Keratinocyte (primary cell): ENCODE results near the gene ITGBL1. TPM values are rescaled to one million over a fixed set of nuclear protein-coding genes. Genes with fewer than 3 reads are reported as not detected.

Experiments
- DNase-seq: peaks from one replicate; pipeline ENCODE4 v3.0.0-alpha.2; 2011; ENCODE audit warnings: low read depth, missing footprints, low spot score
- FAIRE-seq: peaks from 2 replicates; lab custom pipeline; 2011; peaks lifted over from hg19 to GRCh38; lab: Jason Lieb, UNC
- H2AFZ ChIP-seq: 2 replicates; pipeline ENCODE4 v1.6.0; 2012; ENCODE audit warnings: low read length, control low read depth, inconsistent platforms; ENCODE audit not compliant: control insufficient read depth
- H3K27ac ChIP-seq: 2 replicates; pipeline ENCODE4 v1.5.1; 2011; ENCODE audit warnings: low read length; ENCODE audit not compliant: control insufficient read depth, insufficient read depth
- H3K27me3 ChIP-seq: 3 replicates; pipeline ENCODE4 v1.6.0; 2011; ENCODE audit warnings: low read length; ENCODE audit not compliant: control insufficient read depth, insufficient read depth; ENCODE audit errors: extremely low read depth
- H3K36me3 ChIP-seq, 2 experiments: 2 replicates in 1 of 2; 3 replicates in 1 of 2; pipeline ENCODE4 v1.5.1; 2011; ENCODE audit warnings: low read length in 2 of 2, mild to moderate bottlenecking in 1 of 2; ENCODE audit not compliant: control insufficient read depth in 2 of 2, insufficient read depth in 2 of 2; ENCODE audit errors: extremely low read depth in 1 of 2
- H3K4me1 ChIP-seq: 3 replicates; pipeline ENCODE4 v1.5.1; 2011; ENCODE audit warnings: low read length; ENCODE audit not compliant: control insufficient read depth, insufficient read depth; ENCODE audit errors: extremely low read depth
- H3K4me2 ChIP-seq: 3 replicates; pipeline ENCODE4 v1.6.0; 2011; ENCODE audit warnings: low read depth, low read length; ENCODE audit not compliant: control insufficient read depth, insufficient read depth; ENCODE audit errors: extremely low read depth
- H3K4me3 ChIP-seq, 3 experiments: fragments of 200-600 bp in 1 of 3; sonication (generic) in 1 of 3; 2 replicates in 2 of 3; 3 replicates in 1 of 3; pipeline ENCODE4 v1.5.1; 2011 to 2016; ENCODE audit warnings: low read length in 3 of 3, mild to moderate bottlenecking in 3 of 3, control low read depth in 2 of 3, inconsistent platforms in 1 of 3, low read depth in 1 of 3, mixed read lengths in 1 of 3, mixed run types in 1 of 3, moderate library complexity in 1 of 3; ENCODE audit not compliant: control insufficient read depth in 2 of 3, insufficient read depth in 2 of 3; ENCODE audit errors: extremely low read depth in 1 of 3
- H3K79me2 ChIP-seq: 2 replicates; pipeline ENCODE4 v1.6.0; 2012; ENCODE audit warnings: low read length; ENCODE audit not compliant: control insufficient read depth, insufficient read depth
- H3K9ac ChIP-seq: 3 replicates; pipeline ENCODE4 v1.6.0; 2011; ENCODE audit warnings: low read length; ENCODE audit not compliant: control insufficient read depth, insufficient read depth; ENCODE audit errors: extremely low read depth
- H3K9me1 ChIP-seq: 3 replicates; pipeline ENCODE4 v1.6.0; 2011; ENCODE audit warnings: low read length; ENCODE audit not compliant: control insufficient read depth, insufficient read depth; ENCODE audit errors: extremely low read depth
- H3K9me3 ChIP-seq: 2 replicates; pipeline ENCODE4 v1.5.1; 2012; ENCODE audit warnings: low read depth, low read length; ENCODE audit not compliant: control insufficient read depth
- H4K20me1 ChIP-seq: 3 replicates; pipeline ENCODE4 v1.6.0; 2011; ENCODE audit warnings: low read length; ENCODE audit not compliant: control insufficient read depth, insufficient read depth; ENCODE audit errors: extremely low read depth
- CTCF ChIP-seq, 3 experiments: IDR thresholded peaks in 1 of 3; conservative IDR thresholded peaks in 1 of 3; optimal IDR thresholded peaks in 1 of 3; 2 replicates in 2 of 3; 3 replicates in 1 of 3; pipeline versions ENCODE3 to v1.5.1; 2011; ENCODE audit warnings: low read length in 3 of 3, mild to moderate bottlenecking in 3 of 3, moderate library complexity in 2 of 3, control low read depth in 1 of 3, inconsistent platforms in 1 of 3; ENCODE audit not compliant: insufficient read depth in 2 of 3; ENCODE audit errors: extremely low read depth in 1 of 3
- EZH2 ChIP-seq: IDR thresholded peaks from one replicate; pipeline ENCODE4 v1.6.1; 2012; ENCODE audit warnings: inconsistent platforms, mild to moderate bottlenecking, low read length, moderate library complexity
- dilution Hi-C: fragments of 300-500 bp; cut with MboI; formaldehyde crosslinking; loops from one replicate; pipeline ENCODE4 v1.7.0; 2020; ENCODE audit warnings: low sequenced_read_pairs; ENCODE audit not compliant: extremely low pct_ligation_motif_present
- polyA plus RNA-seq, 5 experiments: library from polyadenylated mRNA; depleted of rRNA in 3 of 5; stranded (reverse) in 3 of 5; stranded (forward) in 1 of 5; unstranded in 1 of 5; fragments of >200 nt; gene quantifications; 1 replicate in 1 of 5; 2 replicates in 3 of 5; 3 replicates in 1 of 5; pipeline versions ENCODE4 v1.2.1 to v1.2.3, GENCODE V29; 2011 to 2012; ENCODE audit warnings: missing spikeins in 2 of 5, low read depth in 1 of 5, low replicate concordance in 1 of 5

The ITGBL1 gene
- polyA plus RNA-seq, 1 donor (not counting 4 experiments of a cell fraction or from before 2014, with no cell fraction given), result 2.1 TPM

GRCh38 chr13:101416181-101417042 lies 36.1 kb upstream of the ITGBL1 start, which contains the start of gene NALCN:
NALCN (minus strand) TSS chr13:101416508; CDS start chr13:101399126, 17,382 bp downstream.
- dilution Hi-C loops, result no loop called here
- DNase-seq (no peak), FAIRE-seq (no peak)
- peak within 1 kb of the TSS; percentile 33 to 74 (median 65) for H3K4me3 ChIP-seq
- no peak within 1 kb of the TSS for H3K27ac ChIP-seq
- H3K27me3 ChIP-seq, result peaks cover 9% of the 10 kb centered on the region
- no peak for TF ChIP-seq CTCF (optimal IDR thresholded peaks at IDR 0.05 in 1 of 3, IDR thresholded peaks at IDR 0.05 in 1 of 3, conservative IDR thresholded peaks at IDR 0.05 in 1 of 3; ENCODE audit: extremely low read depth in 1 of 3, insufficient read depth in 2 of 3, low read length in 3 of 3)
- TF ChIP-seq EZH2, result peak; percentile 49
- peak within 1 kb of the TSS; percentile 85 for H3K4me2 ChIP-seq
- peak within 1 kb of the TSS; percentile 87 for H2AFZ ChIP-seq
- no peaks in the 10 kb centered on the region for H4K20me1 ChIP-seq
- peak within 1 kb of the TSS; percentile 58 for H3K9ac ChIP-seq
- no peaks in the 10 kb centered on the region for H3K36me3 ChIP-seq
- no peaks in the 10 kb centered on the region for H3K9me1 ChIP-seq
- H3K79me2 ChIP-seq, result no peaks in the 10 kb centered on the region
- H3K4me1 ChIP-seq, result peaks cover 3% of the 10 kb centered on the region
- H3K9me3 ChIP-seq, result no peaks in the 10 kb centered on the region

- Histone ChIP-seq H3K9ac (peak overlapping the region; percentile 58), H2AFZ (peak overlapping the region; percentile 87), H3K27me3 (peaks cover 9% of the 10 kb centered on the region), H3K79me2 (no peaks in the 10 kb centered on the region), H3K9me3 (no peaks in the 10 kb centered on the region), H3K27ac (no peak overlapping the region), H3K9me1 (no peaks in the 10 kb centered on the region), H3K4me3 (peak overlapping the region in 1 of 3 experiments; percentile 65), H4K20me1 (no peaks in the 10 kb centered on the region), H3K4me2 (peak overlapping the region; percentile 85), H3K4me1 (peaks cover 3% of the 10 kb centered on the region), H3K36me3 (no peaks in the 10 kb centered on the region)
- no peak for TF ChIP-seq EZH2
- no peak for TF ChIP-seq CTCF (optimal IDR thresholded peaks at IDR 0.05 in 1 of 3, IDR thresholded peaks at IDR 0.05 in 1 of 3, conservative IDR thresholded peaks at IDR 0.05 in 1 of 3; ENCODE audit: extremely low read depth in 1 of 3, insufficient read depth in 2 of 3, low read length in 3 of 3)
- DNase-seq (no peak), FAIRE-seq (no peak)
- dilution Hi-C loops, result no loop called here
Observed at GRCh38 chr13:101417043-101417406, 35.5 kb upstream of the ITGBL1 start.
